ENCODE measurements around the gene FAM174C.
"Not testable (repeated sequence)": the region's sequence is repeated elsewhere in the genome, so short reads cannot be mapped to it uniquely, and the experiment has no call there.

FAM174C gene

DNA sequence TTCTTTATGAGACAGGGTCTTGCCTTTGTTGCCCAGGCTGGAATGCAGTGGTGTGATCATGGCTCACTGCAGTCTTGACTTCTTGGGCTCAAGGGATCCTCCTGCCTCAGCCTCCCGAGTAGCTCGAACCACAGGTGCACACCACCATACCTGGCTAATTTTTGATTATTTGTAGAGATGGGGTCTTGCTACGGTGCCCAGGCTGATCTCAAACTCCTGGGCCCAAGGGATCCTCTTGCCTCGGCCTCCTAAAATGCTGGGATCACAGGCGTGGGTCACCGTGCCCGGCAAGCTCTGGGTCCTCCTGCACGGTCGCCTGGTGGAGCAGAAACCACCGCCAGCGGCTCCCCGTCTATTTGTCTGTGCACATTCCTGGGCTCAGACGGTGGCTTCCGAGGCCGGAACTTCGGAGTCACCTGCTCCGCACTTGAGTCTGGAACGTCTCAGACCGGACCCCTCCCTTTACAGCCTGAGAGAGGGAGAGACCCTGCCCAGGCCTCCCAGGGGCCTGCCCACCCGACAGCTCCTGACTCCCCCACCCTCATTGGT, 32.5 kb downstream of the FAM174C start:
- DNase-seq, result no peak

- DNase-seq, result no peak
These were observed 33.4 kb downstream of the FAM174C start for GRCh38 chr19:1308718-1309117.

DNA sequence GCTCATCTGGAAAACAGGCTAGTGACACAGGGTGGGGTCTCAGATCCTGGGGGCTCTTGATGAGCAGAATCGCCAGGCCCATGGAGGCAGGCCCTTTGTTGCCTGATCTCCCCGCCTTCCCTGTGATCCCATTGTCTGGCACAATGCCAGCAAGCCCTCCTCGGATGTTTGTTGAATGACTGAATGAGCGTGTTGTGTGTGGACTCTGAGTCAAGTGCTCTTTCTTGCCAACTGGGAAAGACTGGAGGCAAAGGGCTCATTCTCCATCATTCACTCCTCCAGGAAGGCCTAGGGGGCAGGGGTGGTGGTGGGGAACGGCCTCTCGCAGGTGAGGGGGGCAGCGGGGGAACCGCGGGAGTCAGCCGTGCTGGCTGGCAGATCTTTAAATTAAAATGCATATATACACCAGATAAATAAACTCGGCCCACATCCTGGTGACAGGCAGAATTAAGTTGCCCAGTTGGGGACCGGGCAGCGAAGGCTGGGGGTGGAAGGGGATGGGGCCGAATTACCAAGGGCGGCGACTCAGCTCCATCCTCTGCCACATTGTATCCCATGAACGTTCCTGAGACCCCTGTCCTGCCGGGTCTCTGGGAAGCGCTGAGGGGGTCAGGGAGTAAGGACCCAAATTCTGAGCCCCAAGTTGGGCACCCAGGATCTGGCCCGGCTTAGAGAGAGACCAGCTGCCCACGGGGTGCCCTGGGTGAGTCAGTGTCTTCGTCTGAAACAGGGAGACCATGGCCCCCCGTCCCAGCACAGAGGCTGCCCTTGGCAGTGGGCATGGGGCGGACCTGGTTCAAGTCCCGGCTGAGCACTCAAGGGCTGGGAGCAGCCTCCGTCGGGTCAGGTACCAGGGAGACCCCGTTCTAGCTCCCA, 34.9 kb downstream of the FAM174C start:
- no peak for DNase-seq

DNA sequence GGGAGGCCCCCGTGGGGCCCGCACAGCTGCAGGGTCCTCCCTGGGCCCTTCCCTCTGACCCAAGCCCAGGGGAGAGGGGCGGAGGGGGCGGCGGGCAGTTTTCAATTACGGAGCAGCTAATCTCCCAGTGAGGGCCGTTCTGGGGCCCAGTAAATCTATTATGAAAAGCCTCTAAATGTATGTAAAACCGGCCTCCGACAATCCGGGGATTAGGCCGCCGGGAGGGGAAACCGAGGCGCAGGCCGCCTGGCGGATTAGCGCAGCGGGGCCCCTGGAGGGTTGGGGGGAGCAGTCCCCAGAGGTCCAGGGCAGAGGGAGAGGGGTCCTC, 35.5 kb downstream of the FAM174C start:
- DNase-seq, result no peak

DNA sequence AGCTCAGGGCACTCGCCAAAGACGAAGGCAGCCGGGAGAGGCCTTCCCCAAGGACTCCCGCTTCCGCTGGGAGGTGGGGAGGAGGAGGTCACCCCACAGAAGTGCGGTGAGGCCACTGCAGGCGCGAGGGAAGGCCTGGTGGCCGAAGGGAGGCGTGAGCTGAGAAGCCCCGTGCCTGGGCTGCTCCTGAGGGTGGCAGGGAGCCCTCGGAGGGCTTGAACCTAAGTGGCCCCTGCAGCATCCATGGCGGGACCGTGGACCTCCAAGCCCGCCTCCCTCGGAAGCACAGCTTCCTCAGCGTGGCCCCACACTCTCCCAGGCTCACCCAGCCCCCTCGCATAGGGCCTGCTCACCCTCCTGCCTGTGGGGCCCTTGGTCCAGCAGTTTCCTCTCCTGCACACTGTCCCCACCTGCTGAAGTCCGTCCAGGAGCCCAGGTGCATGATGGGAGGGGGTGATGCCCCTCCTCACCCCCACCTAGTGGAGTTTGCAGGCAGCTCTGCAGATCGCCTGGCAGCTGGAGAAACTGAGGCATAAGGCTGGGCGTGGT, 36.3 kb downstream of the FAM174C start:
- no peak for DNase-seq

DNA sequence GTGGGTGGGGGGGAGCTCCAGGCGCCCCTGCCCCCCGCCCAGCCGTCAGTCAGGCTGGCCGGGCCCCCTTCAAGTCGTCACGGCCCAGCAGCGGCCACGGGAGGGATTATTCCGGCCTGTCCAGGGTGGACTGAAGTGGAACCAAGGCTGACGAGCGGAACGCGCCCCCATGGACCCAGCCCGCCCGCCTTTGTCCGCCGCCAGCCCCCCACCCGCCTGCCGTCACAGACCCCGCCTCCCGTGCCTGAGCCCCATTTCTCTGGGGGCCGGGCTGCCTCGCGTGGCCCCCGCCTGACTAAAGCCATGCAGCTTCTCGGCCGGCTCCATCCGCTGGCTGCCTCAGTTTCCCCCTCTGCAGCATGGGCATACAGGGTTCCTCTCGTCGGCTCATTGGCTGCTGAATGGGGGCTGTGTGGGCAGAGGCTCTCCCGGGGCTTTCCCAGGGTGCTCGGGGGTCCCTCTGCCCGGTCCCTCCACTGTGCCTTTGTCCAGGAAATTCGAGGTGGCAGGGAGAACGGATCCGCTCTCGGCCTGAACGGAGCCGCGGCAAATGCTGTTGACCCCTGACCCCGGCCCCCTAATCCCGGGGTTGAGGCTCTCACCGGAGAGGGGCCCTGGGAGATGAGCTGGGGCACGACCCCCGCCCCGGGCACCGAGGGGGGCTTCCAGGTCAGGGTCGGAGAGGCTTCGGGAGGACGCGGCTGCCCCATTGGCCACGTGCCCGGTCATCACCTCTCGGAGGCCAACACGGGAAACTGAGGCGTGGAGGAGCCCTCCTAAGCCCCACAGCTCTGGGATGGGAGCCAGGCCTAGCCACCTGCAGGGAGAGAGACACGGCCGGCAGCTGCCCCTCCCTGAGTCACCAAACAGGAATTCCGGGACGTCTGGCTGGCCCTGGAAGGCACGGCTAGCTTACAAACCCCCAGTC, 37.7 kb downstream of the FAM174C start:
- DNase-seq, result peak; percentile 57

- DNase-seq, result no peak
These were observed 38.6 kb downstream of the FAM174C start for GRCh38 chr19:1313695-1314613.

DNA sequence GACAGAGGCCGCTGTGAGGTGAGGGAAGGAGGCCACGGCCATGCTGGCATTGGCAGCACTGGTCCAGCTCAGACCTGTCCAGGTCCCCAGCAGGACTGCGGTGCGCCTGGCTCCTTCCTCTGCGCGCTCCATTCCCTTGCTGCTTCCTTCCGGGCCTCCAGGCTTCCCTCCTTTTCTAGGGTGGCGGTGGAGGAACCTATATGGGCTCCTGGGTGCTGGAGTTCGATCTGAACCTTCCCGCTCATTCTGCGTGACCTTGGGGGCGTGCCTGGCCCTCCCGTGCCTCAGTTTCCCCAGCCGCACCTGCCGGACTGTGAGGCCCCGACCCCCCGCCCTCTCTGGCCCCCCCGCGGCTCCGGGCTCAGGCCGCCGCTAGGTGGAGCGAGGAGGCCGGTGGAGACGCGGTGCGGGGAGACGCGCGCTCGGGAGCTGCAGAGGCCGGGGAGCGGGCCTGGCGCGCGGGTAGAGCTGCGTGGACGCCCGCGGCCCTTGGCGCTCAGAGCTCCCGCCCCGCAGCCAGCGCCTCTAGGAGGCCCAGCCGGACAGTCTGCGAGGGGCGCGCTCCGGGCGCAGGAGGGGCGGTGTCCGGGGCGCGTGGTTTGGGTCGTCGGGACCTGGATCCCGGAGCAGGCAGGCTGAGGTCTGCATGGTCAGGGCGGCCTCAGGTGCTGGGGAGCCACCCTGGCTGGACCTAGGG, 40.3 kb downstream of the FAM174C start:
- DNase-seq, result peak; percentile 30

- DNase-seq, result no peak
These were observed 41.1 kb downstream of the FAM174C start for GRCh38 chr19:1316466-1316865.

GRCh38 chr19:1317274-1318003, 42.1 kb downstream of the FAM174C start:
- DNase-seq, result no peak

DNA sequence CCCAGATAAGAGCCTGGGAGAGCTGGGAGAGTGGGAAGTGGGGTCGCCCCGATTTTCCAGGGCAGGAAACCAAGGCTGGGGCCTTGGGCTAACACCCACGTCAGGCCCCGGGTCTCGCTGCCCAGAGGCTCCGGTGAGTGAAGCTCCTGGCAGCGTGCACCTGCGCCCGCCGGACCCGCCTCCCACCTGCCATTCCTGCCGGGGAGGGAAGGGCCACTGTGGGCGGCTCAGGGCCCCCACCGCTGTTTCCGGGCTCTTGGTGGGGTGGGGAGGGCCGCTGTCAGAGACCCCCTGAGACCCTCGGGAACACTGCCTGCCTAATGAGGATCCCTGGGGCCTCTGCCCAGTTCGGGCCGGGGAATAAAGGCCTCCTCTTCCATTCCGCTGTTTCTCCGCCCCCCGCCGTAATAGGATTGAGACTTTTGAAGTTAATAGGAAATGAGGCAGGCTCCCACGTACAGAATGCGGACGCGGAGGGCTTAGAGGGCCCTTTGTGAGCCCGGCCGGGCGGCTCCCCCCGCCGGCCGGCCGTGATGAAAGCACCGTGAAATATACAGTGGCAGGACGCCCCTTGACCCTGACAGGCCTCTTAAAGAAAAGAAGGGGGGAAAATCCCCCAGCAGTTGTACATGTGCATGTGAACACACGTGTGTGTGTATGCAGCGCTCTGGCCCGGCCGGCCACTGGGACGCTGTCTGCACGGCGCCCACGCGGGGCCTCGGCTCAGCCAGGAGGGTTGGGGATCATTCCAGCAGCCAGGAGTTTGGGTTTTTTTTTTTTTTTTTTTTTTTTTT, 43.5 kb downstream of the FAM174C start:
- no peak for DNase-seq

DNA sequence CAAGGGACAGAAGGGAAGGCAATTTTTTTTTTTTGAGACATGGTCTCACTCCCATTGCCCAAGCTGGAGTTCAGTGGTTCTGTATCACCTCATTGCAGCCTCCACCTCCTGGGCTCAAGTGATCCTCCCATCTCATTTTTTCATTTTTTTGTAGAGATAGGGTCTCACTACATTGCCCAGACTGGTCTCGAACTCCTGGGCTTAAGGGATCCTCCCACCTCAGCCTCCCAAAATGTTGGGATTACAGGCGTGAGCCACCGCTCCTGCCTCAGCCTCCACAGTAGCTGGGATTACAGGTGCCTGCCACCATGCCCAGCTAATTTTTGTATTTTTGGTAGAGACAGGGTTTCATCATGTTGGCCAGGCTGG, 44.9 kb downstream of the FAM174C start:
- DNase-seq, result not testable (repeated sequence)

DNA sequence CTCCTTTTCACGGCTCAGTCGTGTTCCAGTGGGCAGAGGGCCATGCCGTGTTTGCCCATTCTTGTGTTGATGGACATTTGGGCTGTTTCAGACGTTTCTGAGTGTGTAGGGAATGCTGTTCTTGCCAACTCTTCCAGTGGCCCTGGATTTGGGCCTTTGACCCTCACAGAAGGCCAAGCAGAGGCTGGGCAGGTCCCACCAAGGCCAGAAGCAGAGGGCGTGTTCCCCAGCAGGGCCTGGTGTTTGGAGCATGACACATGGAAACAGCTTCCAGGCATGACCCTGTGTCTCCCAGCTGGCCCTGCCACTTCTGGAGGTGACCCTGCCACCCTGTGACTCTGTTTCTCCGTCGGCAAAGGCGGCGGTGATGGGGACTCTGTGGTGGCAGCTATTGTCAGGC, 46.2 kb downstream of the FAM174C start:
- no peak for DNase-seq

DNA sequence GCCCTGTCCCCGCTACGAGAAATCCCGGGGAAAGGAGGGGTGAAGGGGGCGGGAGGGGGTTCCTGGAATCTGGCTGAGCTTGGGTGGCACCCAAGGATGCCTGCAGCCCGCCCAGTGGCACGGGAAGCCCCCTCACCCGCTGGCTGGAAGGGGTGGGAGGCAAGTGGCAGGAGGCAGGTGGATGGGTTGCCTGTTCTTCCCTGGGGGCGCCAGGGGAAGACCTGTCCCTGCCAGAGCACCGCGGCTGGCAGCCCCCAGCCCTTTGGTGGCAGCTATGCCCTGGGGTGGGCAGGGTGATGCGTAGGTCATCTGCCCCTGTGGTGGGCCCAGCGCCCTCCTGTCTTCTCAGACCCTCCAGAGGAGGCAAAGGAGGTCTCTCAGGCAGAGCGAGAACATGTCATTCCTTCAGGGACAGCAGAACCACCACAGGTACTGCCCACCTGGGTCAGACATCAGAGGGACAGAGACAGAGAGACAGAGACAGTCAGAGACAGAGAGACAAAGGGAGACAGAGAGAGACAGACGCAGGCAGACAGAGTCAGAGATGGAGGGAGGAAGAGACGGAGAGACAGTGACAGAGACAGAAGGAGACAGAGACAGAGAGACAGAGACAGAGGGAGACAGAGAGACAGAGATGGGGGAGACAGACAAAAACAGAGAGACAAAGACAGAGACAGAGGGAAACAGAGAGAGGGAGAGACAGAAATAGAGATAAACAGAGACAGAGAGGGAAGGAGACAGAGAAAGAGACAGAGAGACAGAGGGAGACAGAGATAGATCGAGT, 47.1 kb downstream of the FAM174C start:
- DNase-seq, result no peak

GRCh38 chr19:1324249-1324805, 49.0 kb downstream of the FAM174C start:
- DNase-seq, result no peak

DNA sequence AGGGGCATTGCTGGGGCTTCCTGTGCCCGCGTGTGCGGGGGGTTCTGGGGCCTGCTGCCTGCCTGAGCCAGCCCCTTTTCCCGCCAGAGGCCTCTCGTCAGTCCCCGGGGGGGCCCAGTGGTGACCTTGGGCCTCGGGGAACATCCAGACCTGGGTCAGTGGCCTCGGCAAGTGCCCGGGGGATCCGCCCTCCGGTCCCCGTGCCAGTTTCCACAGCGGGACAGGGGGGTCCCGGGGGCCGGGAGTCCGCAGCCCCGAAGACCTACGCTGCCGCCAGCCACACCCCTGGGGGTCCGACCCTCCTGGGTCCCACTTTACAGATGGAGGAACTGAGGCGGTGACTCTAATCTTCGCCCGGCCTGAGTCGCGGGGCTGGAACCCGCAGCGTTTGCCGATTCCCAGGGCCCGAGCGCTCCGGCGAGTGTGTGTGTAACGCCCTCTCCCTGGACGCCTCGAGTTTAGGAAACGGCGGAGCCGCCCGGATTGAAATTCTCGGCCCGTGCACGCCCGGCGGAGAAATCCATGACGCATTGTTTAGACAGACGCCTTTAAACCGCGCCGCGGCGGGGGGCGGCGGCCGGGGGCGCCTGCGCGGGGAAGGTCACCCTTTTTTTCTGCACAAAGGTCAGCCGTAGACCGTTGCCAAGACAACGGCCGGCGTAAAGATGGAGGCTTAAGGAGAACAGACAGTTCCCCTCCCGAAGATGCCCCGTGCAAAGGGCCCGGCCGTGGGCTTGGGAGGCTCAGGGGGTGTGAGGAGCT, 49.7 kb downstream of the FAM174C start:
- DNase-seq, result peak; percentile 55

GRCh38 chr19:1325568-1326294, 50.4 kb downstream of the FAM174C start:
- no peak for DNase-seq
